Loucy (cell line): ENCODE results near the gene TAB2.

Source experiments
- EZH2phosphoT487 ChIP-seq: fragments of 200-600 bp; IDR thresholded peaks from 2 replicates; pipeline ENCODE4 v1.6.1; 2018; ENCODE audit warnings: antibody characterized with exemption, mild to moderate bottlenecking, moderate library complexity, borderline replicate concordance
- TF ChIP-seq, protein P1 (sequence below): fragments of 200-600 bp; sonication (generic); conservative IDR thresholded peaks from 2 replicates; pipeline ENCODE4 v1.5.1; 2014; ENCODE audit warnings: mild to moderate bottlenecking, antibody characterized with exemption, low read length

- TF ChIP-seq, protein P1, sequence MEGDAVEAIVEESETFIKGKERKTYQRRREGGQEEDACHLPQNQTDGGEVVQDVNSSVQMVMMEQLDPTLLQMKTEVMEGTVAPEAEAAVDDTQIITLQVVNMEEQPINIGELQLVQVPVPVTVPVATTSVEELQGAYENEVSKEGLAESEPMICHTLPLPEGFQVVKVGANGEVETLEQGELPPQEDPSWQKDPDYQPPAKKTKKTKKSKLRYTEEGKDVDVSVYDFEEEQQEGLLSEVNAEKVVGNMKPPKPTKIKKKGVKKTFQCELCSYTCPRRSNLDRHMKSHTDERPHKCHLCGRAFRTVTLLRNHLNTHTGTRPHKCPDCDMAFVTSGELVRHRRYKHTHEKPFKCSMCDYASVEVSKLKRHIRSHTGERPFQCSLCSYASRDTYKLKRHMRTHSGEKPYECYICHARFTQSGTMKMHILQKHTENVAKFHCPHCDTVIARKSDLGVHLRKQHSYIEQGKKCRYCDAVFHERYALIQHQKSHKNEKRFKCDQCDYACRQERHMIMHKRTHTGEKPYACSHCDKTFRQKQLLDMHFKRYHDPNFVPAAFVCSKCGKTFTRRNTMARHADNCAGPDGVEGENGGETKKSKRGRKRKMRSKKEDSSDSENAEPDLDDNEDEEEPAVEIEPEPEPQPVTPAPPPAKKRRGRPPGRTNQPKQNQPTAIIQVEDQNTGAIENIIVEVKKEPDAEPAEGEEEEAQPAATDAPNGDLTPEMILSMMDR, result no peak
- no peak for TF ChIP-seq EZH2phosphoT487
Measured at GRCh38 chr6:149284904-149285303, 32.6 kb upstream of the TAB2 start.
